ENCODE measurements around the gene FAM81B. TPM values are rescaled to one million over a fixed set of nuclear protein-coding genes. Genes with fewer than 3 reads are reported as not detected.

FAM81B gene
- total RNA-seq, 4 donors from 2014 or later, result 0.34 to 5.9 (median 0.51) TPM

- H3K36me3 ChIP-seq, result no peaks in the 10 kb centered on the region
- no peaks in the 10 kb centered on the region for H3K4me1 ChIP-seq
- no peaks in the 10 kb centered on the region for H3K9me3 ChIP-seq
- H3K27ac ChIP-seq, result no peak overlapping the region
- TF ChIP-seq CTCF (IDR thresholded peaks at IDR 0.05), result no peak
- no peak for TF ChIP-seq POLR2A (IDR thresholded peaks at IDR 0.05)
- intact Hi-C loops (cut with DNase I), result no loop called here
- WGBS, 2 donors, result 90 to 92% methylated on average over 1 of the region's 1 CpG
- H3K27me3 ChIP-seq, result no peaks in the 10 kb centered on the region
- no peak for DNase-seq
- H3K4me3 ChIP-seq (replicated peaks in 1 of 3), result no peak overlapping the region
Measured at GRCh38 chr5:95424526-95424925, 33.4 kb downstream of the FAM81B start.

GRCh38 chr5:95426227-95426626 lies 35.1 kb downstream of the FAM81B start:
- H3K4me1 ChIP-seq, result no peaks in the 10 kb centered on the region
- no peaks in the 10 kb centered on the region for H3K9me3 ChIP-seq
- TF ChIP-seq POLR2A (IDR thresholded peaks at IDR 0.05) (no peak), CTCF (IDR thresholded peaks at IDR 0.05) (no peak)
- no peaks in the 10 kb centered on the region for H3K36me3 ChIP-seq
- DNase-seq, result no peak
- no peak overlapping the region for H3K4me3 ChIP-seq (replicated peaks in 1 of 3)
- no peaks in the 10 kb centered on the region for H3K27me3 ChIP-seq
- WGBS, 2 donors, result 62 to 72% methylated on average over 5 of the region's 5 CpGs
- no peak overlapping the region for H3K27ac ChIP-seq
- intact Hi-C loops (cut with DNase I), result no loop called here

DNA sequence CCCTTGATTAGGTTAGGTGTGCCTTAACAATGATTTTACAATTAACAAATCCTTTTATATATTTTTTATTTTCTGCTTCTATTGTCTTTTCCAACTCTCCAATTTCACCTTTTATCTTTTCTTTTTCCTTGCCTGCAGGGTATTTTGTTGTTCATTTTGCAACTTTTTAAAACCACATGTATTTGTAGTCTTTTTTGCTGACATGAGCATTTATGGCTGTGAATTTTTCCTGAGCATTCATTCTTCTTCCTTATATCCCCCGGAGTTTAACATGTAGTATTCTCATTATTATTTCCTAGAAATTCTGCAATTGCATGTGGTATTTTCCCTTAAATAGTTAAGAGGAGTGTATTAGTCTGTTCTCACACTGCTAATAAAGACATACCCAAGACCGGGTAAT lies 41.6 kb downstream of the FAM81B start:
- H3K27ac ChIP-seq, result no peak overlapping the region
- DNase-seq, result no peak
- H3K36me3 ChIP-seq, result no peaks in the 10 kb centered on the region
- intact Hi-C loops (cut with DNase I), result no loop called here
- no peaks in the 10 kb centered on the region for H3K27me3 ChIP-seq
- H3K4me3 ChIP-seq (replicated peaks in 1 of 3), result no peak overlapping the region
- H3K9me3 ChIP-seq, result no peaks in the 10 kb centered on the region
- TF ChIP-seq CTCF (IDR thresholded peaks at IDR 0.05), result no peak
- no peak for TF ChIP-seq POLR2A (IDR thresholded peaks at IDR 0.05)
- no peaks in the 10 kb centered on the region for H3K4me1 ChIP-seq
- 81 to 86% methylated on average over 2 of the region's 2 CpGs for WGBS, 2 donors

GRCh38 chr5:95439801-95440493 lies 48.8 kb downstream of the FAM81B start:
- H3K4me1 ChIP-seq, result no peaks in the 10 kb centered on the region
- H3K36me3 ChIP-seq, result no peaks in the 10 kb centered on the region
- WGBS, 2 donors, result 48 to 53% methylated on average over 6 of the region's 6 CpGs
- intact Hi-C loops (cut with DNase I), result no loop called here
- no peak overlapping the region for H3K27ac ChIP-seq
- no peaks in the 10 kb centered on the region for H3K27me3 ChIP-seq
- TF ChIP-seq CTCF (IDR thresholded peaks at IDR 0.05) (no peak), POLR2A (IDR thresholded peaks at IDR 0.05) (no peak)
- H3K9me3 ChIP-seq, result no peaks in the 10 kb centered on the region
- no peak overlapping the region for H3K4me3 ChIP-seq (replicated peaks in 1 of 3)
- DNase-seq, result no peak

GRCh38 chr5:95440825-95441224 lies 49.7 kb downstream of the FAM81B start:
- DNase-seq, result no peak
- no peak overlapping the region for H3K27ac ChIP-seq
- intact Hi-C loops (cut with DNase I), result no loop called here
- no peaks in the 10 kb centered on the region for H3K36me3 ChIP-seq
- no peaks in the 10 kb centered on the region for H3K27me3 ChIP-seq
- TF ChIP-seq POLR2A (IDR thresholded peaks at IDR 0.05) (no peak), CTCF (IDR thresholded peaks at IDR 0.05) (no peak)
- WGBS, 2 donors, result 65 to 70% methylated on average over 10 of the region's 10 CpGs
- no peaks in the 10 kb centered on the region for H3K9me3 ChIP-seq
- H3K4me3 ChIP-seq (replicated peaks in 1 of 3), result no peak overlapping the region
- H3K4me1 ChIP-seq, result no peaks in the 10 kb centered on the region
